Mucosa of descending colon (tissue), 3 donors: ENCODE data around the gene TTLL9. TPM values are rescaled to one million over a fixed set of nuclear protein-coding genes. Genes with fewer than 3 reads are reported as not detected.

Experiments used
- ATAC-seq: fragments of 200-7000 bp; cut with Tn5 transposase; one replicate; pipeline ENCODE4 v1.9.1; 2020; ENCODE audit warnings: mild to moderate bottlenecking, moderate library complexity
- DNase-seq, 3 donors: peaks; one replicate each; pipeline ENCODE4 v3.0.0-alpha.2; 2020
- H3K36me3 ChIP-seq: fragments of 200-600 bp; one replicate; pipeline ENCODE4 v1.8.0; 2021; ENCODE audit warnings: low read depth, mild to moderate bottlenecking
- H3K4me1 ChIP-seq: fragments of 200-600 bp; one replicate; pipeline ENCODE4 v1.8.0; 2021; ENCODE audit warnings: low read depth, mild to moderate bottlenecking
- H3K4me3 ChIP-seq: fragments of 200-600 bp; one replicate; pipeline ENCODE4 v1.8.0; 2021; ENCODE audit warnings: mild to moderate bottlenecking
- H3K9me3 ChIP-seq: fragments of 200-600 bp; one replicate; pipeline ENCODE4 v1.8.0; 2021; ENCODE audit warnings: mild to moderate bottlenecking
- intact Hi-C, 2 donors: fragments of 100-400 bp; cut with DNase I in 1 of 2; cut with micrococcal nuclease in 1 of 2; formaldehyde crosslinking; loops; one replicate each; pipeline versions ENCODE4 v1.11.0 to v1.11.1; 2022; cut with DNase I, micrococcal nuclease
- total RNA-seq, 3 donors: library from RNA; stranded (reverse); fragmentation: NEBNext Ultra II Directional in 2 of 3; extraction: Animal tissue kit (Norgen Biotek cat#: 25700) in 2 of 3; gene quantifications; one replicate each; pipeline versions ENCODE4 v1.2.1 to v1.2.4, GENCODE V29; 2021 to 2023
- TF ChIP-seq, protein P1 (sequence below): fragments of 200-600 bp; IDR thresholded peaks from one replicate; pipeline ENCODE4 v1.8.0; 2022; ENCODE audit warnings: antibody characterized with exemption, mild to moderate bottlenecking
- donor health status: DM: no; HTN: no; CAD: no; lungs with moderate emphysema.
- donor health status: DM: no; HTN: no; CAD: no.
- donor health status: DM: no; HTN: yes; CAD: no.

TTLL9 gene
- total RNA-seq, 3 donors from 2014 or later = 0.25 TPM; not detected in 2

GRCh38 chr20:31969991-31970390, 99.6 kb downstream of the TTLL9 start:
- ATAC-seq = no peak
- H3K4me3 ChIP-seq = no peak overlapping the region
- H3K9me3 ChIP-seq = no peaks in the 10 kb centered on the region
- intact Hi-C loops = no loop called here
- H3K36me3 ChIP-seq = no peaks in the 10 kb centered on the region
- no peak for DNase-seq
- TF ChIP-seq, protein P1, sequence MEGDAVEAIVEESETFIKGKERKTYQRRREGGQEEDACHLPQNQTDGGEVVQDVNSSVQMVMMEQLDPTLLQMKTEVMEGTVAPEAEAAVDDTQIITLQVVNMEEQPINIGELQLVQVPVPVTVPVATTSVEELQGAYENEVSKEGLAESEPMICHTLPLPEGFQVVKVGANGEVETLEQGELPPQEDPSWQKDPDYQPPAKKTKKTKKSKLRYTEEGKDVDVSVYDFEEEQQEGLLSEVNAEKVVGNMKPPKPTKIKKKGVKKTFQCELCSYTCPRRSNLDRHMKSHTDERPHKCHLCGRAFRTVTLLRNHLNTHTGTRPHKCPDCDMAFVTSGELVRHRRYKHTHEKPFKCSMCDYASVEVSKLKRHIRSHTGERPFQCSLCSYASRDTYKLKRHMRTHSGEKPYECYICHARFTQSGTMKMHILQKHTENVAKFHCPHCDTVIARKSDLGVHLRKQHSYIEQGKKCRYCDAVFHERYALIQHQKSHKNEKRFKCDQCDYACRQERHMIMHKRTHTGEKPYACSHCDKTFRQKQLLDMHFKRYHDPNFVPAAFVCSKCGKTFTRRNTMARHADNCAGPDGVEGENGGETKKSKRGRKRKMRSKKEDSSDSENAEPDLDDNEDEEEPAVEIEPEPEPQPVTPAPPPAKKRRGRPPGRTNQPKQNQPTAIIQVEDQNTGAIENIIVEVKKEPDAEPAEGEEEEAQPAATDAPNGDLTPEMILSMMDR = no peak
- peaks cover 3% of the 10 kb centered on the region for H3K4me1 ChIP-seq

- Histone ChIP-seq H3K9me3 (no peaks in the 10 kb centered on the region), H3K36me3 (no peaks in the 10 kb centered on the region), H3K4me1 (peaks cover 3% of the 10 kb centered on the region), H3K4me3 (no peak overlapping the region)
- DNase-seq = no peak
- TF ChIP-seq, protein P1 = no peak
- no peak for ATAC-seq
- intact Hi-C loops = no loop called here
These were observed 102.1 kb downstream of the TTLL9 start for GRCh38 chr20:31972471-31973021.

- ATAC-seq (no peak), DNase-seq (no peak)
- no peak overlapping the region for H3K4me3 ChIP-seq
- TF ChIP-seq, protein P1 = no peak
- no peaks in the 10 kb centered on the region for H3K9me3 ChIP-seq
- H3K4me1 ChIP-seq = no peaks in the 10 kb centered on the region
- no peaks in the 10 kb centered on the region for H3K36me3 ChIP-seq
- intact Hi-C loops = no loop called here
These were observed 103.9 kb downstream of the TTLL9 start for GRCh38 chr20:31974296-31974695.

DNA sequence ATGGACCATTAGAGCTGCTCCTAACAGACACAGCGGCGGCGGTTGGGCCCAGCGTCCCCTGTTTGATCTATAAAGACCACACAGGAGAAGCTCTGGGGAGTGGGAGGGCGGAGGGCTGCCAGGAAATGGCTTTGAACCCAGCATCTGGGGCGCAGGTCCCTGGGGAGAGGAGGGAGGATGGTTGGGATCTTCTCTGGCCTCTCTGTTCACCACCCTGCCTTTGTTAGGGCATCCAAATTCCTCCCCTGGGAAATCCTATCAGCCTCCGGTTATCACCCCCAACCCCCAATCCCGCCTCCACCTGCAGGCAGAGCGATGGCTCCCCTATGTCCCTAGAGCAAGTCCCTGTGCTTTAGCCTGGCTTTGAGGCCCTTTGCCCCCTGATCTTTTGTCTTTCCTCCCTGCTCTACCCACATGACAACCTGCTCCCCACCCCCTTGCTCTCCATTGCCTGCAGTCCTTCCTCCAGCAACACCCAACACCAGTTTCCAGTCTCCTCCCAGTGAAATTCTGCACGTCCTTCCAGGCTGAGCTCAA, 104.6 kb downstream of the TTLL9 start:
- DNase-seq = no peak
- Histone ChIP-seq H3K9me3 (no peaks in the 10 kb centered on the region), H3K36me3 (no peaks in the 10 kb centered on the region), H3K4me3 (no peak overlapping the region), H3K4me1 (no peaks in the 10 kb centered on the region)
- intact Hi-C loops = no loop called here
- no peak for ATAC-seq
- TF ChIP-seq, protein P1 = no peak

GRCh38 chr20:31975874-31976273, 105.4 kb downstream of the TTLL9 start:
- TF ChIP-seq, protein P1 = no peak
- no peak for DNase-seq
- no peaks in the 10 kb centered on the region for H3K36me3 ChIP-seq
- intact Hi-C loops = no loop called here
- H3K4me1 ChIP-seq = no peaks in the 10 kb centered on the region
- H3K9me3 ChIP-seq = no peaks in the 10 kb centered on the region
- H3K4me3 ChIP-seq = no peak overlapping the region
- no peak for ATAC-seq

DNA sequence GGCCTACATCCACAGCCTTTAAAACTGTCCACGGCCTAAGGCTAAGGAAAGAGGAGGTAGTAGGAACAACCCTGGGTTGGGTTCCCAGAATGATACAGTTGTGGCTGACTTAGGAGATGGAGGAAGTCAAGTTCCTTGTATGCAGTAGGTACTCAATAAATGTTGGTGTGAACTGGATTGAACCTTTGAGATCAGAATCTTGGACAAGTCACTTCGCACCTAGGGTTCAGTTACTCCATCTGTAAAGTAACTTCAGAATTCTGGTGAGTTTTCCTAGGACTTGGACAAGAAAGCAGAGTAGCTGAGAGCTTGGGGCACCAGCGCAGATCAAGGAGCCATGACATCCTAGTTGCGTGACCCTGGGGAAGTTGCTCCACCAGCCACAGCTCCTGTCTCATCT, 106.6 kb downstream of the TTLL9 start:
- ATAC-seq (no peak), DNase-seq (no peak)
- TF ChIP-seq, protein P1 = no peak
- intact Hi-C loops = no loop called here
- Histone ChIP-seq H3K9me3 (no peaks in the 10 kb centered on the region), H3K4me3 (no peak overlapping the region), H3K4me1 (no peaks in the 10 kb centered on the region), H3K36me3 (no peaks in the 10 kb centered on the region)
